ENCODE measurements around the gene HECTD4.

GRCh38 chr12:112230136-112230535 lies 152.1 kb downstream of the HECTD4 start:
- TF ChIP-seq CTCF (conservative IDR thresholded peaks at IDR 0.05) (no peak), ZFX (IDR thresholded peaks at IDR 0.05) (no peak)
